Dermis blood vessel endothelial cell (primary cell): ENCODE results near the gene ANKDD1A. TPM values are rescaled to one million over a fixed set of nuclear protein-coding genes. Genes with fewer than 3 reads are reported as not detected.
A peak's percentile ranks its signal among the peaks of the same experiment; 100 is the strongest.

Source experiments
- DNase-seq: peaks from one replicate; pipeline ENCODE4 v3.0.0; 2010
- total RNA-seq: library from RNA; depleted of rRNA; stranded (reverse); fragments of >200 nt; gene quantifications from 2 replicates; pipeline ENCODE4 v1.2.3, GENCODE V29; 2014

Gene ANKDD1A
- total RNA-seq, 1 donor from 2014 or later, result 5.6 TPM

DNA sequence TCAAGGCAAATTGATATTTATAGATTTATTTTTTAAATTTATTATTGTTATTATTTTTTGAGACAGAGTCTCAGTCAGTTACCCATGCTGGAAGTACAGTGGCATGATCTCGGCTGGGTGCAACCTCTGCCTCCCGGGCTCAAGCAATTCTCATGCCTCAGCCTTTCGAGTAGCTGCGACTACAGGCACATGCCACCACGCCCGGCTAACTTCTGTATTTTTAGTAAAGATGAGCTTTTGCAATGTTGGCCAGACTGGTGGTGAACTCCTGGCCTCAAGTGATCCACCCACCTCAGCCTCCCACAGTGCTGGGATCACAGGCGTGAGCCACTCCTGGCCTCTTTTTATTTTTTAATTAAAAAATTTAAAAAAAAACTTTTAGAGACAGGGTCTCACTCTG lies 59.0 kb downstream of the ANKDD1A start:
- DNase-seq, result no peak

DNA sequence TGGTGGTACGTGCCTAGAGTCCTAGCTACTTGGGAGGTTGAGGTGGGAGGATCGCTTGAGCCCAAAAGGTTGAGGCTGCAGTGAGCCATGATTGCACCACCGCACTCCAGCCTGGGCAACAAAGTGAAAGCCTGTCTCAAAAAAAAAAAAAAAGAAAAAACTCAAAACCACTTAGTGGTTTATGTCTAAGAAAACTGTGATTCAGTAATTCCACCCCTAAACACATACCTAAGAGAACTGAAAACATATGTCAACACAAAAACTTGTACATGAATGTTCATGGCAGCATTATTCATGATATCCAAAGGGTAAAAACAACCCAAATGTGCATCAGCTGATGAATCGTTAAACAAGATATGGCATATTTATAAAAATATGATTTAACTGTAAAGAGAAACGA lies 63.7 kb downstream of the ANKDD1A start:
- no peak for DNase-seq

DNA sequence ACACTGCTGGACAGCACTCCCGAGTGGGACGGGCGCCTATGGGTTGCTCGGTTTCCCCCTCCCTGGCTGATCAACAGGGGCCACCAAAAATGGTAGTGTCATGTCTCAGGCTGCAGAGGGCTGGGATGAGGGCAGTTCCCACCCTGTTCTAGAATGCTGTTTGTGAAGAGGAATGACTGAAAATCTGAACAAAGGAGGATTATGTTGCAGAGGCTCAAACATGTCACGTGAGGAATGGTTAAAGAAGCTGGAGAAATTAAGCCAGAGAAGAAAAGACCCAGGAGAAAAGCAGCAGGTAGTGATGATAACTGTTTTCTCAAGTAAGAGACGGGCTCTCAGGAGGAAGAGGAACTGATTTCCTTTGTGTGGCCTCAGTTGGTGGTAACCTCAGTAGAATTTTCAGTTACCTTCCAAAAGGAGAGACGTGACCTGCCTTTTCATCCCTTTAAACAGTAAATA lies 67.6 kb downstream of the ANKDD1A start:
- no peak for DNase-seq

DNA sequence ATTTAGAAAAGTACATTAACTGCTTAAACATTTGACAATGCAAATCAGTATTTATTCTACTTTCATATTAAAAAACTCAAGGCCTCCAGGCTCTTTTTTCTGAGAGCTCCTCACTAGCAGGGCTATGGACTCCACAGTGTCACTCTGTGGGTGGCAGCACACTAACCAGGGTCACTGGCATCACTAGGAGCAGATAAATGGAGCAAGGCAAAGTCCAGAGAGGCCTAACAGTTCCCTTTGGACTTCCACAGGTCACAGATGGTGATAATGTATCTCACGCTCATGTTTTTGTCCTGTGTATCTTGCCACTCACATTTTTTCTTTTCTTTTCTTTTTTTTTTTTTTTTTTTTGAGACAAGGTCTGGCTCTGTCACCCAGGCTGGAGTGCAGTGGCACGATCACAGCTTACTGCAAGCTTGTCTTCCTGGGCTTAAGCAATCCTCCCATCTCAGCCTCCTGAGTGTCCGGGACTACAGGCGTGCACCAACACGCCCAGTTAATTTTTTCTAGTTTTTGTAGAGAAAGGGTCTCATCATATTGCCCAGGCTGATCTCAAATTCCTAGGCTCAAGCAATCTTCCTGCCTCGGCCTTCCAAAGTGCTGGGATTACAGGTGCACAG lies 70.2 kb downstream of the ANKDD1A start:
- DNase-seq, result no peak

DNA sequence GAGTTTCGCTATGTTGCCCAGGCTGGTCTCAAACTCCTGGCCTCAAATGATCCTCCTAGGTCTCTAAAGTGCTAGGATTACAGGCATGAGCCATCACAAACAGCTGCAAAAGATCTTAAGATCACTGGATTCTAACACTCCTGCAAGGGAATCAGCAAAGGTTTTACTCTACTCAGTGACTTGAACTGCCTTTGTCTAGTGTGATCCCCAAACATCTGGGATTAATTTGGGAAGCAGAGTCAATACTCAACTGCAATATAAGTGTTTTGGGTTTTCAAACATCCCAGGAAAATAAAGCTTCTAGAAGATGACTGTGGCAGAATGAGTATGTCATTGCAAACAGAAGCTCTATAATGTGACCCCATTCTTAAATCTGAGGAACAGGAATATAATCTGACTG lies 70.8 kb downstream of the ANKDD1A start:
- no peak for DNase-seq

DNA sequence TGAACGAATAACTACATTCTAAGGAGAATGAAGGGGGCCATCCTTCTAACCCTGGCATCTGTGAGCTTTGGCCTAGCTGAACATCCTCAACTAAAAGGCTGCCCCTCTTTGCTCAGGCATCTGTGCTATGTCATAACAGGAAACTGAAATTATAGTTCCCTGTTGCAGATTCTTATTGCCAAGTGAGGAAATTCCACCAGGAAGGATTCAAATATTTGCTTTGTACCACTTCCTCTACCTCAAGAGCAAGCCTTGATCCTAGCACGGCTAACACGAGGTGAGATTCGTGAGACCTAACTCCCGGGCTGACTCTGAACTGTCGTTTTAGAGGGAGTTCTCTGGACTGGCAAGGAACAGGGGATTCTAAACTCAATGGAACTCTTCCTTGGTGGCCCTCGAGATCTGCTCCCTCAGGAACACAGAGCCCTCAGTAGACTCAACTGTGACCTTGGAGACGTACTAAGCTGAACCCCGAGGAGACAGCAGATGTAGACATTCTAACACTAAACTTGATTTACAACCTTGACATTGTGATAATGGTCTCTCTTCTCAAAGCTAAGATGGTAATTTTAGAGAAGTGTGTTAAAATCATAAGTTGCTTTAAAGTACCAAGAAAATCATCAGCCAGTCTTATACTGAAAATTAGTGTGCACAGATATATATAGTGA lies 73.8 kb downstream of the ANKDD1A start:
- DNase-seq, result peak; percentile 66

DNA sequence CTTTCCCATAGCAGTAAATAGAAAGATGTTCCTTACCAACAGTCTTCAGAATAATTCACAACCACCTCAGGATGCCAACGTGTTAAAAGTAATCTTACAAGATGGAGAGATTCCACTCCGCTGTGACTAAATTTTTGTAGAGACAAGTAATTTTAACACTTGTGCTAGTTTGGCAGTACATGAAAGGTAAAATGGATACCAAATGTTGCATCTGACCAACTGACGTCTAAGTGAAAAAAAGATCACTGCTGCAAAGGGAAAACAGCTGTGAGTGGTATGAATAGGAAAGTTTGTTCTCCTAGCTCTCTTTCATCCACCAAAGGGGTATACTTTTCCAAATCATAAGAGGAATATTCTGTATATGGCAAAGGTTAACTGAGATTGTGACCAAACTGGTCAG lies 75.4 kb downstream of the ANKDD1A start:
- DNase-seq, result no peak

DNA sequence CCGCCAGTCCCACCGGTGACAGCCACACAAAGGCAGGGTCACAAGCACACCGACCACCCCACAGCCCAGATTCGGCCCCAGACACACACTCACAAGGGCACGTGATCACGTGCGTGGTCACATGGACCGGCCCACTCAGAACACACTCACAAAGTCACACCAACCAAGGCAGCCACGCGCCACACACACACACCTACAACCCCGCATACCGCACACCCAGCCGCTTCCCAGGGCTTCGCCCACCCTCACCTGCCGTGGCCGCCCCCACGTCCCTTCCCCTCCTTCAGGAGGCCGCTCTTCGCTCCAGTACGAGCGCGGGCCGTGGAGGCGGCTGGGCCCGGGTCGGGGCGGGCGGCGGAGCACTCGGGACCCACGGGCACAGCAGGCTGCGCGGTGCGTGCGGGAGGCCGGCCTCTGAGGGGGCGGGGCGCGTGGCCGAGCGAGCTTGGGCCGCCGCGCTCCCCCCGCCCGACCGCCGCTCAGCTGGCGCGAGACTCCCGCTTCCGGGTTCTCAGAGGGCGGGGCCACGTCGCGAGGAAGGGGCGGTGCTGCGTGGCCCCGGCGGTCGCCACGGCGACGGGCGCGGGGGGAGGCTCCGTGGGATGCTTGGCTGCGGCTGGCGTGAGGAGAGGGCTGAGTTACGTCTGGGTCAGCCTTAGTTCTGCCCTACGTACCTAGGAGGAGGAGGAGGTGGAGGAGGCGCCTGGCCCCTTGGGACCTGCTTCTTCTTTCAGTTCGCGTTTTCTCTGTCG lies 77.9 kb downstream of the ANKDD1A start, which contains the start of gene SPG21:
SPG21 (minus strand) TSS at position 499 of the 752 bp plus-strand sequence. CDS start 6,345 bp downstream, outside the sequence.
- DNase-seq, result peak; percentile 98

DNA sequence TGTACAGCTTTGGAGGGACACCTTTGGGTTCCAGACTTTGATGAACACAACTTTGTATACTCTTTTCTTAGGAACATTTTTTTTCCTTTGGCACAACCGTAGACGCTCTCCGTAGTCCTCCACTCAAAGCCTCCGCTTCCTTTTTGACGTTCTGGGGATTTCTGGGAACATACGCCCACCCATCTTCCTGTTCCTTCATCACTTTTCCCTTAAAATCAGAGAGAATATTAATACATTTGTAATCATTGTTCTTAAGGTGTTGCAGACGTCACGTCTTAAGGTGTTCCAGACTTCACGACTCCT lies 78.4 kb downstream of the ANKDD1A start:
- no peak for DNase-seq

DNA sequence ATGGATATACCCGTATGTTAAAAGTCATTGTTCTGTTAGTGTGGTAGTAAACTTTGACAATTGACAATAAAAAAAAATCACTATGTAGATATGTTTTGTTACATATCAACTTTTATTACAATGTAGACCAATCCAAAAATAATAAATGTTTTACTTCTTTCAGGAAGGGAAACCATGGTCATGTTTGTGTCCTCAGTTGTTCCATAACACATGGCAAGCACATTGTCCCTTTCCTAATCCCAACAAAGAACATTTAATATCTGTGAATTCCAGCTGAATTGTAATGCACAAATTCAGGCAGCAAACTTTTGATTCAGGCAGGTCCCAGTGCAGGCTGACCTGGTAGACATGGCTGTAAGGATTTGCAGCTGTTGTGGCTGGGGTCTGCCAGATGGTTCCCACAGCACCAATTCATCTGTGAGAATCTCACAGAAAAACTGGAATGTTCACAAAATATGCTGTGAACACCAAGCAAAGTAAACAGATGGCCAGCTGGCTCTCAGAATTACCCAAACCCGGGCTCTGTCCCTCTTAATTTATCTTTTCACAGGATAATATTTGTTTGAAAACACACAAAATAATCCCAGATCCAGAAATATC lies 79.9 kb downstream of the ANKDD1A start:
- no peak for DNase-seq

DNA sequence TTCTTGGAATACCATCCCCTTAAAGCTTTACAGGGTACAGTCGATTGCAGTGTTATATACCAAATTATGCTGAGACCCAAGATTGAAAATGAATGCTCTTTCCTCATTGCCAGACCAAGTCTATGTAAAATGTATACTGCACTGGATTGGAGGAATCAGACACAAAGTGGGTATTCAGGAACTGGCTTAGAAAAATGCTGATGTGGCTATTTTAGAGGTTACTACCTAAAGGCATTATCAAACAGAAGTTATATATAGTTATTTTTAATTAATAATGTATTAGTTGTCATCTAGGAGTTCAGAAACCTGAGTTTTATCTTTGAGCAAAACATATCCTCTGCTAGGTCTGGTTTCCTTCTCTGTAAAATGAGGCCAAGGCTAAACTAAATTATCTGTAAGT lies 81.6 kb downstream of the ANKDD1A start:
- DNase-seq, result no peak

DNA sequence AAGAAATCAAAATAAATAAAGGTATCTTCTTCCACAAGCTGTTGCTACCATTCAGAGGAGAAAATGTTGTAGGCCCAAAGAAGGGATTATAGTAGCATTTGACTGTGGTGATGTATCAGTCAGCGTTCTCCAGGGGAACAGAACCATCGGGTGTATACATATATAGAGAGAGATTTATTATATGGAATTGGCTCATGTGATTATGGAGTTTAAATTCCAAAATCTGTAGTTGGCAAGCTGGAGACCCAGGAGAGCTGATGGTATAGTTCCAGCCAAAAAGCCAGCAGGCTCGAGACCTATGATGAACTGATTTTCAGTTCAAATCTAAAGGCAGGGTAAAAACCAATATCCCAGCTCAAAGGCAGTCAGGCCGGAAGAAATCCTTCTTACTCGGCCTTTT lies 85.4 kb downstream of the ANKDD1A start:
- DNase-seq, result no peak

DNA sequence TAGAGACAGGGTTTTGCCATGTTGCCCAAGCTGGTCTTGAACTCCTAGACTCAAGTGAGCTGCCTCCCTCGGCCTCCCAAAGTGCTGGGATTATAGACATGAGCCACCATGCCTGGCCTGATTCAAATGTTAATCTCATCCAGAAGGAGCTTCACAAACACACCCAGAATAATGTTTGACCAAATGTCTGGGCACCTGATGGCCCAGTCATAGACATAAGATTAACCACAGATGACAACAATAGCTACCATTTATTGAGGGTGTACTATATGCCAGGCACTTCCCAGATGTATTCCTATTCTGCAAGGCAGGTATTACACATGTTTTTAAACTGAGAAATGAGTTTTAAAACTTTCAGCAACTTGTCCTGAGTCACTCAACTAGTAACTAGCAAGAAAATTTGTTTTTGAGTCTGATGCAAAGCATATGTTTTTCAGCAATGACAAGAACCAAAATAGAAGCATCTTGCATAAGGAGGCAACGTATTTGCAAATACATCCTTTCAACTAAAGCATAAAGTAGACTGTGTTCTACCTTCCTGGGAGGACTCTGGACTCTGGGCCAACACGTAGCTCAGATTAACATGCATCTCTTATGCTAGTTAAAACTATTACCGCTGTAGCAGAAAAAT lies 86.2 kb downstream of the ANKDD1A start:
- DNase-seq, result no peak

DNA sequence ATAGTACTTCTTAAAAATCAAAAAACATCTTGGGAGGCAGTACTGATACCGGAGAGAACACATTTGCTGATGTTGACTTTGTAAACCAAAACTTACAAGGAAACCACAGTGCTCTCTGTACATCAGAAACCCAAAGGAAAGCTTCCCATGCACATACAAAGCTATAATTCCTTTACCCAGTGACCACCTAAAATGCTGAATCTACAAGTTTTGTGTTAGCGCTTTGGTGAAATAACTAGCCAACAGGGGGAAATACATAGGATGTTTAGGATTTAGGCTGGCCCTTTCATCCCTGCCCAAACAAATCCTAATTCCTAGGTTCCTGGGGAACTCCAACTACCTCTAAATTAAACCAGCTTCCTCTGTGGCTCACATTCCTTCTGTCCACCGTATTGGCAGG lies 93.3 kb downstream of the ANKDD1A start:
- DNase-seq, result no peak

DNA sequence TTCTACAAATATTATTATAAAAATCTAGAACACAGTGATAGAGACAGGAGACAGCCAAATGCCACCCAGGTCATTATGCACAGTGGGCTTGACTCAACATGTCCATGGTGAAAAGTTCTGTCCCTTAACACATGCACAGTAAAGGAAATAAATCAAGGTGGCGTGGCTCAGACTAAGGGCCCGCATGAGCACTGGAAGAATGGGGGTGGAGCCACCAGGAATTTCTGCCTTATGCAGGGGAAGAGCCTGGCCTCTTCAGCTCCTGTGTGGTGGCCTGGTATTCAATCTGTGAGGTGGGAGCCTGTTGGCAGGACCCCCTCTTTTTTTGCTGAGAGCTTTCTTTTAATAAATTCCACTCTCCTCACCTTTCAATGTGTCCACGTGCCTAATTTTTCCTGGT lies 95.2 kb downstream of the ANKDD1A start:
- no peak for DNase-seq

Other genes starting within 250 kb of the ANKDD1A start
- gene RBPMS2, start 136.3 kb upstream of the ANKDD1A start, total RNA-seq, result 0.14 TPM in 1 of 2 replicates, not detected in the other
- gene PIF1, start 86.3 kb upstream of the ANKDD1A start, total RNA-seq, result 5.4 and 16.5 TPM in 2 replicates
- gene PLEKHO2, start 70.0 kb upstream of the ANKDD1A start, total RNA-seq, result 61.3 and 65.9 TPM in 2 replicates
- 77.3 and 84.7 TPM in 2 replicates for gene SPG21, start 78.0 kb downstream of the ANKDD1A start, total RNA-seq
- gene MTFMT, start 117.7 kb downstream of the ANKDD1A start, total RNA-seq, result 29.8 and 34.8 TPM in 2 replicates
- not detected in 2 replicates for gene SLC51B, start 133.5 kb downstream of the ANKDD1A start, total RNA-seq
- not detected in 2 replicates for gene RASL12, start 156.1 kb downstream of the ANKDD1A start, total RNA-seq
- gene KBTBD13, start 164.8 kb downstream of the ANKDD1A start, total RNA-seq, result not detected in 2 replicates
- 1.6 and 2.7 TPM in 2 replicates for gene UBAP1L, start 203.3 kb downstream of the ANKDD1A start, total RNA-seq
- 18.7 and 25.0 TPM in 2 replicates for gene PDCD7, start 221.9 kb downstream of the ANKDD1A start, total RNA-seq